Endothelial cell (in vitro differentiated cells): Measurements from ENCODE around the gene KIF19. TPM values are rescaled to one million over a fixed set of nuclear protein-coding genes. Genes with fewer than 3 reads are reported as not detected.

ENCODE experiments used
- DNase-seq: peaks from one replicate; pipeline ENCODE4 v3.0.0; 2021; ENCODE audit warnings: low spot score
- H3K27ac Mint-ChIP-seq: one replicate; pipeline ENCODE4 v1.8.0; 2021; ENCODE audit warnings: mixed read lengths, inconsistent platforms; ENCODE audit not compliant: unreplicated experiment
- H3K27me3 Mint-ChIP-seq: one replicate; pipeline ENCODE4 v1.8.0; 2021; ENCODE audit warnings: mild to moderate bottlenecking, moderate library complexity, mixed read lengths, inconsistent platforms; ENCODE audit not compliant: unreplicated experiment
- H3K36me3 Mint-ChIP-seq: one replicate; pipeline ENCODE4 v1.8.0; 2021; ENCODE audit warnings: mild to moderate bottlenecking, low read depth, mixed read lengths, inconsistent platforms; ENCODE audit not compliant: unreplicated experiment
- H3K4me1 Mint-ChIP-seq: one replicate; pipeline ENCODE4 v1.8.0; 2021; ENCODE audit warnings: mild to moderate bottlenecking, mixed read lengths, inconsistent platforms; ENCODE audit not compliant: unreplicated experiment
- H3K4me3 Mint-ChIP-seq: one replicate; pipeline ENCODE4 v1.8.0; 2021; ENCODE audit warnings: mild to moderate bottlenecking, mixed read lengths, inconsistent platforms; ENCODE audit not compliant: unreplicated experiment
- H3K9me3 Mint-ChIP-seq: one replicate; pipeline ENCODE4 v1.8.0; 2021; ENCODE audit warnings: mixed read lengths, inconsistent platforms; ENCODE audit not compliant: unreplicated experiment
- CTCF ChIP-seq: fragments of 200-600 bp; sonication (generic); IDR thresholded peaks from one replicate; pipeline ENCODE4 v1.5.0; 2021; ENCODE audit warnings: antibody characterized with exemption; ENCODE audit not compliant: unreplicated experiment
- total RNA-seq: library from RNA; stranded (reverse); fragmentation: NEBNext Ultra II Directional; extraction: Animal tissue kit (Norgen Biotek cat#: 25700); gene quantifications from one replicate; pipeline ENCODE4 v1.2.1, GENCODE V29; 2021; ENCODE audit not compliant: unreplicated experiment

KIF19 gene
- total RNA-seq, 1 donor from 2014 or later, result 48.1 TPM

GRCh38 chr17:74351552-74352210, 25.7 kb downstream of the KIF19 start:
- peaks cover 20% of the 10 kb centered on the region for H3K36me3 Mint-ChIP-seq
- H3K4me1 Mint-ChIP-seq, result peaks cover 9% of the 10 kb centered on the region
- no peaks in the 10 kb centered on the region for H3K9me3 Mint-ChIP-seq
- peak; percentile 47 for DNase-seq
- peaks cover 28% of the 10 kb centered on the region for H3K27me3 Mint-ChIP-seq
- no peak for TF ChIP-seq CTCF
- no peak overlapping the region for H3K27ac Mint-ChIP-seq
- H3K4me3 Mint-ChIP-seq, result no peak overlapping the region

- Mint-ChIP-seq H3K27ac (no peak overlapping the region), H3K4me1 (peaks cover 6% of the 10 kb centered on the region), H3K9me3 (no peaks in the 10 kb centered on the region), H3K36me3 (peaks cover 21% of the 10 kb centered on the region), H3K27me3 (peaks cover 28% of the 10 kb centered on the region), H3K4me3 (no peak overlapping the region)
- DNase-seq, result no peak
- no peak for TF ChIP-seq CTCF
Measured at GRCh38 chr17:74353446-74354060, 27.5 kb downstream of the KIF19 start.

- peaks cover 29% of the 10 kb centered on the region for H3K27me3 Mint-ChIP-seq
- H3K4me3 Mint-ChIP-seq, result no peak overlapping the region
- peak; percentile 81 for DNase-seq
- no peak overlapping the region for H3K27ac Mint-ChIP-seq
- H3K4me1 Mint-ChIP-seq, result peaks cover 8% of the 10 kb centered on the region
- peak; percentile 66 for TF ChIP-seq CTCF
- no peaks in the 10 kb centered on the region for H3K9me3 Mint-ChIP-seq
- H3K36me3 Mint-ChIP-seq, result peaks cover 24% of the 10 kb centered on the region
Measured at GRCh38 chr17:74354123-74354522, 28.1 kb downstream of the KIF19 start.

GRCh38 chr17:74354561-74354960, 28.5 kb downstream of the KIF19 start:
- TF ChIP-seq CTCF, result no peak
- Mint-ChIP-seq H3K36me3 (peaks cover 24% of the 10 kb centered on the region), H3K27me3 (peaks cover 27% of the 10 kb centered on the region), H3K4me1 (peaks cover 8% of the 10 kb centered on the region), H3K27ac (no peak overlapping the region), H3K9me3 (no peaks in the 10 kb centered on the region), H3K4me3 (no peak overlapping the region)
- no peak for DNase-seq

- TF ChIP-seq CTCF, result no peak
- Mint-ChIP-seq H3K9me3 (no peaks in the 10 kb centered on the region), H3K36me3 (peaks cover 24% of the 10 kb centered on the region), H3K27me3 (peaks cover 25% of the 10 kb centered on the region), H3K4me3 (no peak overlapping the region), H3K4me1 (peaks cover 8% of the 10 kb centered on the region), H3K27ac (no peak overlapping the region)
- DNase-seq, result no peak
Measured at GRCh38 chr17:74355065-74355464, 29.0 kb downstream of the KIF19 start.
